B cell (primary cell): ENCODE measurements around the gene TAF4. TPM values are rescaled to one million over a fixed set of nuclear protein-coding genes. Genes with fewer than 3 reads are reported as not detected.

Source experiments
- ATAC-seq: fragments of 200-7000 bp; cut with Tn5 transposase; one replicate; pipeline ENCODE4 v1.10.0; 2021; ENCODE audit warnings: low read depth, mild to moderate bottlenecking, moderate number of reproducible peaks, moderate library complexity
- CTCF ChIA-PET: fragments of 350-600 bp; sonication (Branson Sonifier 250); formaldehyde crosslinking; loops from one replicate; lab custom pipeline; 2021; ENCODE audit warnings: antibody characterized with exemption, inconsistent platforms; lab: Charles Lee
- POLR2A ChIA-PET: fragments of 350-600 bp; sonication (Branson Sonifier 250); formaldehyde crosslinking; loops from one replicate; lab custom pipeline; 2021; ENCODE audit warnings: antibody characterized with exemption; lab: Charles Lee
- DNase-seq: peaks from one replicate; pipeline ENCODE4 v3.0.0; 2013
- H2AFZ ChIP-seq: 2 replicates; pipeline ENCODE4 v1.6.1; 2012; ENCODE audit warnings: mild to moderate bottlenecking, low read depth, low read length; ENCODE audit not compliant: insufficient read depth, poor library complexity, severe bottlenecking
- H3K27ac ChIP-seq, 2 donors: 1 replicate in 1 of 2; 2 replicates in 1 of 2; pipeline ENCODE4 v1.5.1; 2012 to 2013; ENCODE audit warnings: low read length in 2 of 2, mild to moderate bottlenecking in 2 of 2, moderate library complexity in 1 of 2
- H3K27me3 ChIP-seq, 4 experiments: fragments of 200-600 bp in 1 of 4; sonication (generic) in 1 of 4; replicated peaks in 1 of 4; 1 replicate in 2 of 4; 2 replicates in 2 of 4; pipeline versions ENCODE4 v1.6.1 to v1.7.0; 2013 to 2016; ENCODE audit warnings: low read length in 3 of 4, mild to moderate bottlenecking in 2 of 4, mixed read lengths in 1 of 4, moderate library complexity in 1 of 4; ENCODE audit not compliant: insufficient read depth in 4 of 4, control insufficient read depth in 3 of 4; ENCODE audit errors: control extremely low read depth in 1 of 4
- H3K36me3 ChIP-seq, 2 experiments: replicated peaks in 1 of 2; 1 replicate in 1 of 2; 2 replicates in 1 of 2; pipeline versions ENCODE4 v1.6.1 to v1.7.1; 2013; ENCODE audit warnings: low read length in 1 of 2; ENCODE audit not compliant: insufficient read depth in 2 of 2, control insufficient read depth in 1 of 2; ENCODE audit errors: control extremely low read depth in 1 of 2, extremely low read depth in 1 of 2
- H3K4me1 ChIP-seq, 2 donors: fragments of 200-600 bp in 1 of 2; sonication (generic) in 1 of 2; 1 replicate in 1 of 2; 2 replicates in 1 of 2; pipeline versions ENCODE4 v1.5.1 to v1.6.1; 2013 to 2017; ENCODE audit warnings: low read length in 2 of 2; ENCODE audit not compliant: control insufficient read depth in 2 of 2, insufficient read depth in 2 of 2
- H3K4me2 ChIP-seq: replicated peaks from 2 replicates; pipeline ENCODE3; 2012; ENCODE audit warnings: mild to moderate bottlenecking, low read depth, low read length; ENCODE audit not compliant: poor library complexity, severe bottlenecking
- H3K4me3 ChIP-seq, 5 experiments: fragments of 200-600 bp in 1 of 5; sonication (generic) in 1 of 5; 1 replicate in 3 of 5; 2 replicates in 2 of 5; pipeline versions ENCODE4 v1.5.1 to v1.7.0; 2011 to 2016; ENCODE audit warnings: low read length in 4 of 5, mild to moderate bottlenecking in 4 of 5, low read depth in 2 of 5, control low read depth in 1 of 5, moderate library complexity in 1 of 5; ENCODE audit not compliant: insufficient read depth in 1 of 5; ENCODE audit errors: control extremely low read depth in 1 of 5, extremely low read depth in 1 of 5
- H3K79me2 ChIP-seq: fragments of 200-600 bp; sonication (generic); one replicate; pipeline ENCODE4 v1.6.0; 2016; ENCODE audit warnings: low read length; ENCODE audit not compliant: control insufficient read depth, insufficient read depth
- H3K9ac ChIP-seq: fragments of 200-600 bp; sonication (generic); 2 replicates; pipeline ENCODE4 v1.6.1; 2017; ENCODE audit warnings: mild to moderate bottlenecking, low read length, moderate library complexity
- H3K9me3 ChIP-seq, 3 donors: one replicate each; pipeline versions ENCODE4 v1.6.1 to v1.7.1; 2013; ENCODE audit warnings: low read length in 2 of 3; ENCODE audit not compliant: control insufficient read depth in 2 of 3, insufficient read depth in 1 of 3; ENCODE audit errors: control extremely low read depth in 1 of 3
- H4K20me1 ChIP-seq: 2 replicates; pipeline ENCODE4 v1.6.0; 2012; ENCODE audit warnings: mild to moderate bottlenecking, low read length; ENCODE audit not compliant: insufficient read depth, control insufficient read depth, poor library complexity, severe bottlenecking
- H3K27ac Mint-ChIP-seq: one replicate; pipeline ENCODE4 v1.8.0; 2021; ENCODE audit warnings: mixed read lengths
- H3K27me3 Mint-ChIP-seq: one replicate; pipeline ENCODE4 v1.8.0; 2021; ENCODE audit warnings: mixed read lengths
- H3K4me1 Mint-ChIP-seq: one replicate; pipeline ENCODE4 v1.8.0; 2021; ENCODE audit warnings: mixed read lengths
- H3K4me3 Mint-ChIP-seq: one replicate; pipeline ENCODE4 v1.8.0; 2021; ENCODE audit warnings: mixed read lengths
- H3K9me3 Mint-ChIP-seq: one replicate; pipeline ENCODE4 v1.8.0; 2022; ENCODE audit warnings: mixed read lengths; ENCODE audit not compliant: insufficient read depth
- CTCF ChIP-seq: fragments of 200-600 bp; IDR thresholded peaks from one replicate; pipeline ENCODE4 v1.8.0; 2022; ENCODE audit warnings: antibody characterized with exemption, mild to moderate bottlenecking
- EZH2 ChIP-seq: IDR thresholded peaks from 2 replicates; pipeline ENCODE4 v1.6.1; 2012; ENCODE audit warnings: borderline replicate concordance, low read depth, mild to moderate bottlenecking, moderate library complexity, low read length; ENCODE audit not compliant: insufficient read depth, poor library complexity, severe bottlenecking
- WGBS: methylation state at CpG from one replicate; pipeline ENCODE4 v1.1.5; 2013; ENCODE audit warnings: missing lambda C conversion rate; ENCODE audit not compliant: insufficient coverage; 5-methylcytosine and 5-hydroxymethylcytosine counted together
- intact Hi-C: fragments of 100-400 bp; cut with micrococcal nuclease; formaldehyde crosslinking; loops from one replicate; pipeline ENCODE4 v1.10.0; 2022
- polyA plus RNA-seq: library from polyadenylated mRNA; depleted of rRNA; stranded (reverse); fragments of >200 nt; gene quantifications from 2 replicates; pipeline ENCODE4 v1.2.3, GENCODE V29; 2012
- total RNA-seq, 2 donors: library from RNA; stranded (reverse); fragments of 120-200 nt in 1 of 2; gene quantifications; 1 replicate in 1 of 2; 2 replicates in 1 of 2; pipeline versions ENCODE4 v1.2.3 to v1.2.4, GENCODE V29; 2013 to 2022

Gene TAF4
- total and polyA plus RNA-seq, 2 donors (not counting 1 experiment from before 2014, with no cell fraction given): 13.9 to 39.5 TPM

- no peaks in the 10 kb centered on the region for H3K9me3 ChIP-seq
- H3K9me3 Mint-ChIP-seq: no peaks in the 10 kb centered on the region
- no peaks in the 10 kb centered on the region for H3K4me1 ChIP-seq
- H4K20me1 ChIP-seq: no peaks in the 10 kb centered on the region
- H3K27me3 ChIP-seq: no peaks in the 10 kb centered on the region
- ChIA-PET CTCF (no interaction called here), POLR2A (no interaction called here)
- no peak overlapping the region for H3K27ac Mint-ChIP-seq
- H3K27me3 Mint-ChIP-seq: no peaks in the 10 kb centered on the region
- no peak for ATAC-seq
- no peak overlapping the region for H3K27ac ChIP-seq
- no peak overlapping the region for H3K4me2 ChIP-seq
- no peak overlapping the region for H2AFZ ChIP-seq
- TF ChIP-seq EZH2 (no peak), CTCF (no peak)
- no peak overlapping the region for H3K9ac ChIP-seq
- intact Hi-C loops: no loop called here
- no peak overlapping the region for H3K4me3 ChIP-seq
- H3K36me3 ChIP-seq: no peaks in the 10 kb centered on the region
- 89% methylated on average over 27 of the region's 27 CpGs for WGBS
- DNase-seq: no peak
- H3K4me1 Mint-ChIP-seq: no peaks in the 10 kb centered on the region
- no peak overlapping the region for H3K4me3 Mint-ChIP-seq
- no peaks in the 10 kb centered on the region for H3K79me2 ChIP-seq
Observed at GRCh38 chr20:61938839-61939690, 126.6 kb downstream of the TAF4 start.
